K562 (cell line): ENCODE results near the gene TEAD4.

Experiments
- EZH2 ChIP-seq: IDR thresholded peaks from 2 replicates; pipeline ENCODE4 v1.6.1; 2012; ENCODE audit warnings: low read depth, mild to moderate bottlenecking, inconsistent platforms, low read length, borderline replicate concordance
- MTA1 ChIP-seq: fragments of 450-650 bp; IDR thresholded peaks from 2 replicates; pipeline ENCODE4 v1.6.1; 2017; ENCODE audit warnings: borderline replicate concordance
- NFXL1 ChIP-seq: fragments of 450-650 bp; formaldehyde crosslinking; IDR thresholded peaks from 2 replicates; pipeline ENCODE4 v1.4.0; 2021; ENCODE audit warnings: mild to moderate bottlenecking
- SIN3A ChIP-seq, 2 experiments: fragments of 150-350 bp in 1 of 2; IDR thresholded peaks; 2 replicates each; pipeline ENCODE4 v1.6.1; 2011 to 2016; ENCODE audit warnings: borderline replicate concordance in 2 of 2, low read depth in 2 of 2, low read length in 2 of 2, mild to moderate bottlenecking in 2 of 2, moderate library complexity in 2 of 2; ENCODE audit not compliant: control insufficient read depth in 1 of 2
- TBL1XR1 ChIP-seq, 2 experiments: IDR thresholded peaks; 2 replicates each; pipeline ENCODE4 v1.6.1; 2012; ENCODE audit warnings: improper control_type of control experiment in 2 of 2, low read length in 2 of 2, mild to moderate bottlenecking in 1 of 2

- TF ChIP-seq MTA1 (no peak), EZH2 (no peak), SIN3A (IDR thresholded peaks at IDR 0.05; ENCODE audit: borderline replicate concordance in 2 of 2, control insufficient read depth in 1 of 2, low read depth in 2 of 2, low read length in 2 of 2) (no peak), NFXL1 (CRISPR knock-in tag) (no peak), TBL1XR1 (IDR thresholded peaks at IDR 0.05; ENCODE audit: low read length in 2 of 2) (no peak)
These were observed 55.4 kb downstream of the TEAD4 start for GRCh38 chr12:3014641-3015040.
